ENCODE measurements around the gene GADD45A.
"Not testable (repeated sequence)": the region's sequence is repeated elsewhere in the genome, so short reads cannot be mapped to it uniquely, and the experiment has no call there.

GADD45A gene

GRCh38 chr1:67650061-67650460 lies 34.9 kb upstream of the GADD45A start:
- no peak for DNase-seq (ENCODE audit: extremely low read depth, insufficient read length)
- no peak for TF ChIP-seq CTCF (IDR thresholded peaks at IDR 0.05; ENCODE audit: insufficient read depth, low read length, poor library complexity, severe bottlenecking)
- no peaks in the 10 kb centered on the region for H3K36me3 ChIP-seq (ENCODE audit: control insufficient read depth, insufficient read depth, low read length)
- H3K27me3 ChIP-seq (replicated peaks; ENCODE audit: control insufficient read depth, insufficient read depth, low read length) = no peaks in the 10 kb centered on the region
- H3K4me3 ChIP-seq (replicated peaks; ENCODE audit: low read depth, low read length) = no peak overlapping the region

- no peak for TF ChIP-seq CTCF (IDR thresholded peaks at IDR 0.05; ENCODE audit: insufficient read depth, low read length, poor library complexity, severe bottlenecking)
- no peaks in the 10 kb centered on the region for H3K27me3 ChIP-seq (replicated peaks; ENCODE audit: control insufficient read depth, insufficient read depth, low read length)
- H3K36me3 ChIP-seq (ENCODE audit: control insufficient read depth, insufficient read depth, low read length) = no peaks in the 10 kb centered on the region
- H3K4me3 ChIP-seq (replicated peaks; ENCODE audit: low read depth, low read length) = no peak overlapping the region
- no peak for DNase-seq (ENCODE audit: extremely low read depth, insufficient read length)
These were observed 34.0 kb upstream of the GADD45A start for GRCh38 chr1:67651031-67651430.

GRCh38 chr1:67652800-67653199 lies 32.2 kb upstream of the GADD45A start:
- TF ChIP-seq CTCF (IDR thresholded peaks at IDR 0.05; ENCODE audit: insufficient read depth, low read length, poor library complexity, severe bottlenecking) = no peak
- Histone ChIP-seq H3K36me3 (ENCODE audit: control insufficient read depth, insufficient read depth, low read length) (no peaks in the 10 kb centered on the region), H3K4me3 (replicated peaks; ENCODE audit: low read depth, low read length) (no peak overlapping the region), H3K27me3 (replicated peaks; ENCODE audit: control insufficient read depth, insufficient read depth, low read length) (no peaks in the 10 kb centered on the region)
- no peak for DNase-seq (ENCODE audit: extremely low read depth, insufficient read length)

- Histone ChIP-seq H3K27me3 (replicated peaks; ENCODE audit: control insufficient read depth, insufficient read depth, low read length) (no peaks in the 10 kb centered on the region), H3K4me3 (replicated peaks; ENCODE audit: low read depth, low read length) (no peak overlapping the region), H3K36me3 (ENCODE audit: control insufficient read depth, insufficient read depth, low read length) (no peaks in the 10 kb centered on the region)
- no peak for TF ChIP-seq CTCF (IDR thresholded peaks at IDR 0.05; ENCODE audit: insufficient read depth, low read length, poor library complexity, severe bottlenecking)
- no peak for DNase-seq (ENCODE audit: extremely low read depth, insufficient read length)
These were observed 31.7 kb upstream of the GADD45A start for GRCh38 chr1:67653304-67653703.

- no peak for TF ChIP-seq CTCF (IDR thresholded peaks at IDR 0.05; ENCODE audit: insufficient read depth, low read length, poor library complexity, severe bottlenecking)
These were observed 29.4 kb upstream of the GADD45A start for GRCh38 chr1:67655581-67655980.

GRCh38 chr1:67657152-67657551 lies 27.8 kb upstream of the GADD45A start:
- not testable (repeated sequence) for DNase-seq (ENCODE audit: extremely low read depth, insufficient read length); H3K36me3 ChIP-seq (ENCODE audit: control insufficient read depth, insufficient read depth, low read length); H3K27me3 ChIP-seq (replicated peaks; ENCODE audit: control insufficient read depth, insufficient read depth, low read length); H3K4me3 ChIP-seq (replicated peaks; ENCODE audit: low read depth, low read length)

More at GRCh38 chr1:67655581-67655980, 29.4 kb upstream of the GADD45A start:
- no peaks in the 10 kb centered on the region for H3K36me3 ChIP-seq (ENCODE audit: control insufficient read depth, insufficient read depth, low read length)
- no peak for DNase-seq (ENCODE audit: extremely low read depth, insufficient read length)
- H3K27me3 ChIP-seq (replicated peaks; ENCODE audit: control insufficient read depth, insufficient read depth, low read length) = no peaks in the 10 kb centered on the region
- H3K4me3 ChIP-seq (replicated peaks; ENCODE audit: low read depth, low read length) = no peak overlapping the region
